Tibial nerve (tissue), 4 donors: ENCODE measurements around the gene NUP98. TPM values are rescaled to one million over a fixed set of nuclear protein-coding genes. Genes with fewer than 3 reads are reported as not detected.
A peak's percentile ranks its signal among the peaks of the same experiment; 100 is the strongest.

Experiments
- DNase-seq, 2 donors: peaks; one replicate each; pipeline ENCODE4 v3.0.0-alpha.2; 2019; ENCODE audit warnings: low spot score in 2 of 2
- H3K27ac ChIP-seq, 4 donors: fragments of 200-600 bp; sonication (generic) in 3 of 4; one replicate each; pipeline ENCODE4 v1.5.1; 2017 to 2019; ENCODE audit warnings: mild to moderate bottlenecking in 1 of 4
- H3K27me3 ChIP-seq, 2 donors: fragments of 200-600 bp; sonication (generic) in 1 of 2; one replicate each; pipeline versions ENCODE4 v1.5.1 to v1.6.0; 2017 to 2019
- H3K36me3 ChIP-seq, 3 donors: fragments of 200-600 bp; sonication (generic); one replicate each; pipeline ENCODE4 v1.5.1; 2018 to 2019
- H3K4me1 ChIP-seq, 4 donors: fragments of 200-600 bp; sonication (generic) in 3 of 4; one replicate each; pipeline ENCODE4 v1.5.1; 2017 to 2019
- H3K4me3 ChIP-seq, 4 donors: fragments of 200-600 bp; sonication (generic) in 3 of 4; one replicate each; pipeline ENCODE4 v1.5.1; 2017 to 2019; ENCODE audit warnings: mild to moderate bottlenecking in 1 of 4, moderate library complexity in 1 of 4
- H3K9me3 ChIP-seq, 4 donors: fragments of 200-600 bp; sonication (generic) in 3 of 4; one replicate each; pipeline ENCODE4 v1.5.1; 2017 to 2019
- CTCF ChIP-seq, 5 experiments: fragments of 200-600 bp in 3 of 5; fragments of 450-650 bp in 2 of 5; sonication (generic) in 3 of 5; IDR thresholded peaks; one replicate each; pipeline ENCODE4 v1.5.1; 2016 to 2019; ENCODE audit warnings: antibody characterized with exemption in 5 of 5, mild to moderate bottlenecking in 3 of 5, moderate library complexity in 2 of 5
- EP300 ChIP-seq, 2 donors: sonication (generic); formaldehyde crosslinking; IDR thresholded peaks; one replicate each; pipeline ENCODE4 v1.6.1; 2017; ENCODE audit warnings: antibody characterized with exemption in 2 of 2, mild to moderate bottlenecking in 1 of 2
- POLR2A ChIP-seq, 2 donors: fragments of 450-650 bp; IDR thresholded peaks; one replicate each; pipeline ENCODE4 v1.6.1; 2017; ENCODE audit warnings: antibody characterized with exemption in 2 of 2, mild to moderate bottlenecking in 2 of 2, moderate library complexity in 2 of 2
- WGBS, 2 donors: methylation state at CpG; one replicate each; pipeline ENCODE4 v1.1.5; 2018; 5-methylcytosine and 5-hydroxymethylcytosine counted together
- total RNA-seq, 4 donors: library from RNA; depleted of rRNA; stranded (reverse); fragments of >200 nt; gene quantifications; one replicate each; pipeline ENCODE4 v1.1.0, GENCODE V29; 2016

Gene NUP98
- total RNA-seq, 4 donors from 2014 or later = 75.3 to 193 (median 115) TPM

DNA sequence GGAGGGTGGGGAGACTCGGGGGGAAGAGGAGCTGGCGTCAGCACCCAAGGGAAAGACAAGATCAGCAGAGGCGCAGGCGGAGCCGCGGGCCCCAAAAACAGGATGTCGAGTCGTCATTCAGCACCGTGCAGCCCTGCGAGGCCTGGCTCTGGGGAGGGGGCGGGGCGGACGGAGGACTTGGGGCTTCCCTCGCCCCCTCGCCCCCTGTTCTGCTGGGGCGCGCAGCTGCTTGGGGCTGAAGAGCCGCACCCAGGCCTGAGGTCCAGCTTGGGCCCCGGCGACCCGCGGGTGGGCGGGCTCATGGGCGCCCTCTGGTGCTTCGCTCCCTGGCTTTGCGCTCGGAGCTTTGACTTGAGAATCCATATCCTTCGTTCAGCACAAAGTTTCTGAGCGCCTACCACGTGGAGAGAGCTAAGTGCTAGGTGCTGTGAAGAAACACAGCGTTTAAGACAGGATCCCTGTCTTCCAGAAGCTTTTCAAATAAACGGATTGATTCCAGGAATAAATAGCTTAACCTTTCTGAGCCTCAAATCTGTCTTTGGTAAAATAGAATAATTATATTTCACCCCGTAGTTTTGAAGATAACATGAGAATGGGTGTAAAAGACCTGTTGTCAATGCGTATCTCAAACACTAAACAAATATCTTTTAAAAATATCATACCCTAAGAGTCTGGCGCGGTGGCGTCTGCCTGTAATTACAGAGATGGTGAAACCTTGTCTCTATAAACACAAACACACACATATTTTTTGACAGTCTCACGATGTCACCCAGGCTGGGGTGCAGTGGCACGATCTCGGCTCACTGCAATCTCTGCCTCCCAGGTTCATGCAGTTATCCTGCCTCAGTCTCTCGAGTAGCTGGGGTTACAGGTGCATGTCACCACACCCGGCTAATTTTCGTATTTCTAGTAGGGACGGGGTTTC is 44.3 kb upstream of the NUP98 start:
- H3K4me3 ChIP-seq = peak overlapping the region; percentile 78 to 95 (median 91)
- TF ChIP-seq EP300 (IDR thresholded peaks at IDR 0.05) (peak in 1 of 2 donors; percentile 72), POLR2A (IDR thresholded peaks at IDR 0.05) (peak in 1 of 2 donors; percentile 44), CTCF (IDR thresholded peaks at IDR 0.05) (peak; percentile 82 to 91 (median 87))
- DNase-seq = peak; percentile 67 to 80
- no peaks in the 10 kb centered on the region for H3K36me3 ChIP-seq
- whole genome bisulfite sequencing, 2 donors = 39 to 53% methylated on average over 20 to 28 of the region's 44 CpGs
- peak overlapping the region; percentile 88 to 99 (median 99) for H3K27ac ChIP-seq
- peaks cover 0 to 38% (median 18%) of the 10 kb centered on the region in 4 donors for H3K4me1 ChIP-seq
- no peaks in the 10 kb centered on the region for H3K9me3 ChIP-seq
- no peaks in the 10 kb centered on the region for H3K27me3 ChIP-seq

- peak; percentile 60 to 72 for DNase-seq
- 0% methylated on average over 5 of the region's 42 CpGs; no CpG with 5 or more reads in 1 of the 2 donors for WGBS, 2 donors
- Histone ChIP-seq H3K9me3 (no peaks in the 10 kb centered on the region), H3K27me3 (no peaks in the 10 kb centered on the region), H3K36me3 (no peaks in the 10 kb centered on the region), H3K27ac (peak within 1 kb of the TSS; percentile 88 to 99 (median 99)), H3K4me3 (peak within 1 kb of the TSS; percentile 78 to 95 (median 91)), H3K4me1 (peaks cover 0 to 44% (median 20%) of the 10 kb centered on the region in 4 donors)
- TF ChIP-seq POLR2A (IDR thresholded peaks at IDR 0.05) = no peak
These were observed 43.6 kb upstream of the NUP98 start, which contains the start of gene RHOG for GRCh38 chr11:3840870-3841425. TSS of gene RHOG (minus strand) at chr11:3840959. CDS start at chr11:3828138, 12,821 bp downstream.

GRCh38 chr11:3840004-3840869 is 42.9 kb upstream of the NUP98 start:
- peak overlapping the region; percentile 88 to 99 (median 99) for H3K27ac ChIP-seq
- WGBS, 2 donors = 1 to 2% methylated on average over 16 to 22 of the region's 46 CpGs
- no peaks in the 10 kb centered on the region for H3K27me3 ChIP-seq
- peak in 1 of 2 donors; percentile 38 for DNase-seq
- TF ChIP-seq EP300 (IDR thresholded peaks at IDR 0.05) (no peak), CTCF (IDR thresholded peaks at IDR 0.05) (no peak), POLR2A (IDR thresholded peaks at IDR 0.05) (no peak)
- no peaks in the 10 kb centered on the region for H3K9me3 ChIP-seq
- peaks cover 0 to 2% (median 0%) of the 10 kb centered on the region in 3 donors for H3K36me3 ChIP-seq
- H3K4me1 ChIP-seq = peaks cover 0 to 50% (median 27%) of the 10 kb centered on the region in 4 donors
- peak overlapping the region; percentile 78 to 95 (median 91) for H3K4me3 ChIP-seq

GRCh38 chr11:3838504-3838903 is 41.1 kb upstream of the NUP98 start:
- no peaks in the 10 kb centered on the region for H3K27me3 ChIP-seq
- peaks cover 0 to 9% (median 0%) of the 10 kb centered on the region in 3 donors for H3K36me3 ChIP-seq
- no peak for TF ChIP-seq POLR2A (IDR thresholded peaks at IDR 0.05)
- no peak for DNase-seq
- WGBS, 2 donors = 76 to 82% methylated on average over 2 of the region's 2 CpGs
- H3K4me3 ChIP-seq = peak overlapping the region in 1 of 4 donors; percentile 95
- H3K4me1 ChIP-seq = peaks cover 0 to 68% (median 38%) of the 10 kb centered on the region in 4 donors
- H3K27ac ChIP-seq = peak overlapping the region; percentile 9 to 99 (median 71)
- no peaks in the 10 kb centered on the region for H3K9me3 ChIP-seq

DNA sequence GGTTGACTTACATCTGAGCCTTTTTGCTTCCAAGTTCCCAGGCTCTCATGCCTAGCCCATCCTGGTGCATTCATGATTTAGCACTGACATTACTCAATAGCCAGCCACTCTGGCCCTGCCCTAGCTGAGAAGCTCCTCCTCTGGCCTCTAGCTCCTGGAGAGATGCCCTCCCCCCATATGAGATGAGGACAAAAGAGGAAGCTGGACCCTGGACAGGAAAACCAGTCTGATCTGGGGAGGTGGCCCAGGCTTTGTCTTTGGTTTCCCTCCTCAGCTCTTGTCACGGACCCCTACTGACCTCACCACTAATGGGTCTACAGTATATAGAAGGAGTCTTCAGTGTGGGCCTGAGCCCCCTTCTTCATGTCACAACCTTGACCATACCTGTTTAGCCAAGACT is 40.4 kb upstream of the NUP98 start:
- Histone ChIP-seq H3K36me3 (peaks cover 0 to 9% (median 0%) of the 10 kb centered on the region in 3 donors), H3K9me3 (no peaks in the 10 kb centered on the region), H3K4me3 (no peak overlapping the region), H3K4me1 (peaks cover 0 to 75% (median 41%) of the 10 kb centered on the region in 4 donors), H3K27me3 (no peaks in the 10 kb centered on the region), H3K27ac (peak overlapping the region; percentile 2 to 99 (median 26))
- WGBS, 2 donors = 78 to 89% methylated on average over 1 of the region's 1 CpG
- TF ChIP-seq CTCF (IDR thresholded peaks at IDR 0.05) (no peak), POLR2A (IDR thresholded peaks at IDR 0.05) (no peak), EP300 (IDR thresholded peaks at IDR 0.05) (no peak)
- peak in 1 of 2 donors; percentile 50 for DNase-seq
